Astrocyte of the spinal cord (primary cell): ENCODE results near the gene ZNF433.
A peak's percentile ranks its signal among the peaks of the same experiment; 100 is the strongest.
"Not testable (repeated sequence)": the region's sequence is repeated elsewhere in the genome, so short reads cannot be mapped to it uniquely, and the experiment has no call there.

Source experiments
- DNase-seq: peaks from one replicate; pipeline ENCODE4 v3.0.0; 2011; ENCODE audit warnings: low read depth, low spot score
- H3K4me3 ChIP-seq: 2 replicates; pipeline ENCODE4 v1.5.1; 2011; ENCODE audit warnings: low read depth, mild to moderate bottlenecking, low read length, moderate library complexity
- CTCF ChIP-seq: IDR thresholded peaks from 2 replicates; pipeline ENCODE4 v1.5.1; 2012; ENCODE audit warnings: low read depth, mild to moderate bottlenecking, low read length, inconsistent platforms
- in situ Hi-C: cut with HindIII; loops from 2 replicates; pipeline ENCODE4 v1.10.0; 2017; ENCODE audit warnings: low sequenced_read_pairs

Gene ZNF433

DNA sequence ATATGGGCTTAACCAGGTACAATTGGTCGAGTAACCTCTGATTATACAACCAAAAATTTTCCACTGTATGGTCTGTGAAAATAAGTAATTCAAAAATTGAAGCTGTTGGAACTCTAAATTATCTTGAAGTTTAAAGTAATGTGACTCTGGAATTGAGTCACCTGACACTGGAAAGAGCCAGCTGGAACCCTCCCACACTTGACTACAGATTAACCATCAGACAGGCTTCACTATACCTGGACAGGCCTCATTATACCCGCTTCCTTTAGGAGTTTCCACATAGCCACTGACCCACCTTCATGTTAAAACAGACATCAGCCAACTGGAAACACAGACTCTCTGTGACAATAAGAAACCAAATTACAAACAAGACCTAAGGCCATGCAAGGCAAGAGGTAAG lies 1.3 kb downstream of the ZNF433 start:
- in situ Hi-C loops, result no loop called here
- peak overlapping the region; percentile 87 for H3K4me3 ChIP-seq
- DNase-seq, result no peak
- TF ChIP-seq CTCF, result no peak

DNA sequence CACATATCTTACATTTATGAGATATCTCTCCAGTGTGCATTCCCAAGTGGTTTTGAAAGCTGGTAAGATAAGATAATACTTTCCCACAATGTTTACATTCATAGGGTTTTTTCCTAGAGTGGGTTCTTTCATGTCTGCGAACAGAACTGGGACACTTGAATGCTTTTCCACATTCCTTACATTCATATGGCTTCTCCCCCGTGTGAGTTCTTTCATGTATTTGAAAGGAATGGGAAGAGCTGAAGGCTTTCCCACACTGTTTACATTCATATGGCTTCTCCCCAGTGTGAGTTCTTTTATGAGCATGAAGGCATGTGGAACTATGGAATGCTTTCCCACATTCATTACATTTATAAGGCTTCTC lies 19.7 kb downstream of the ZNF433 start:
- in situ Hi-C loops, result no loop called here
- TF ChIP-seq CTCF, result no peak
- H3K4me3 ChIP-seq, result no peak overlapping the region
- DNase-seq, result no peak

- no peak for TF ChIP-seq CTCF
- H3K4me3 ChIP-seq, result no peak overlapping the region
- in situ Hi-C loops, result no loop called here
- DNase-seq, result no peak
Measured at GRCh38 chr19:12015015-12015752, 20.3 kb downstream of the ZNF433 start.

DNA sequence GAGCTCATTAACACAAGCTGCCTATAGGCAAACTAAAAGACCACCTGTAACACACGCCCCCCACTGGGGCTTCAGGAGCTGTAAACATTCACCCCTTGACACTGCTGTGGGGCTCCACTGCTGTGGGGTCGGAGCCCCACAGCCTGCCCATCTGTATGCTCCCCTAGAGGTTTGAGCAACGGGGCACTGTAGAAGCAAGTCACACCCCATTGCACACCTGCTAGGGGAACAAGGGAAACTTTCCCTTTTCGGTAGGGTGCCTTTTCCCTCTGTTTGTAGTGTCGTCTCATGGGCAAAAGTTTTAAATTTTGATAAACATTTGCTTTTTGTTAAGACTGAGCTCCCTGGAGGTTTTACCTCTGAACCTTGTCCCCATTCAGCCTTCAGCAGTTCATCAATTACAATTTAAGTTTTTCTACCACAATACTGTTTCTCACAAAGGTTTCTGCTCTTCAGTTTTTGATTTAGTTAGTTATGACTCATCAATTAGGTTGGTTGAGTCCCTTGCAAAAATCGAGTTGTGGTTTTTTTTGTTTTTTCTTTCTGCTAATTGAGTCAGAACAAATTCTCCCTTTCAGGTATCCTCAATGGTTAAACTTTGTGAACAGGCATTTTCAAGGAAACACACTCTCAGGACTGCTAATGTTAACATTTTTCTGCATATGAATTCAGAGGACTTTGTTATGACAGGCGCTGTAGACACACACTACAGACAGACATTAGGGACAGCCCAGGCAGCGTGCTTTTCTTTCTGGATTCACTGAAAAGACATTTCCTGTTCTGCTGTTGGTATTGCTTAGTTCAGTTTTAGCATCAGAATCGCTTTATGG lies 35.1 kb downstream of the ZNF433 start:
- in situ Hi-C loops, result no loop called here
- no peak for TF ChIP-seq CTCF
- H3K4me3 ChIP-seq, result no peak overlapping the region
- DNase-seq, result peak; percentile 42

GRCh38 chr19:11995174-11995573 lies 40.3 kb downstream of the ZNF433 start:
- no peak for TF ChIP-seq CTCF
- no peak overlapping the region for H3K4me3 ChIP-seq
- no peak for DNase-seq
- in situ Hi-C loops, result no loop called here

- DNase-seq, H3K4me3 ChIP-seq, in situ Hi-C loops: not testable (repeated sequence)
Measured at GRCh38 chr19:11991921-11992320, 43.6 kb downstream of the ZNF433 start.

GRCh38 chr19:11989112-11989456 lies 46.4 kb downstream of the ZNF433 start:
- no peak for DNase-seq
- H3K4me3 ChIP-seq, result no peak overlapping the region
- in situ Hi-C loops, result no loop called here
- TF ChIP-seq CTCF, result no peak
